ENCODE results near the gene CLCNKB.

The CLCNKB gene

DNA sequence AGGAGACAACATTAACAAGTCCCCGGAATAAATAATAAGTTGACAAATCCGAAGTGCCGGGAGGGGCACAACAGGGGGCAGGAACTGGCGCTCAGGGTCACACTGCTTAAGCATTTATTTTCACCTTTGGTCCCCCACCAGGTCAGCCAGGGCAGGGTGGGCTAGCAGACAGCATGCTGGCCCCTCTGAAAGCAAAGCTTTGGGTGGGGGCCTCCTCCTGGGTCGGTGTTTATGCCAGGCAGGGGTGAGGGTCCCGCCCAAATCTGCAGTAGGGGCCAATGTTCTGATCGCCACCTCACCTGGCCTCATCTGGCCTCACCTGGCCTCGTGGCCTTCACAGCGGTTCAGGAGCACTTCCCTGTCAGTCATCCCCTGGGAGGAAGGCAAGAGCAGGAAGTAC, 38.1 kb downstream of the CLCNKB start:
- Histone ChIP-seq H3K36me3 (no peaks in the 10 kb centered on the region), H3K9me3 (no peaks in the 10 kb centered on the region), H3K27ac (no peak overlapping the region), H3K4me1 (ENCODE audit: control insufficient read depth in 1 of 2, insufficient read depth in 1 of 2, low read depth in 1 of 2, low read length in 1 of 2) (no peaks in the 10 kb centered on the region), H3K27me3 (no peaks in the 10 kb centered on the region), H3K4me3 (ENCODE audit: low read depth in 1 of 2, low read length in 1 of 2) (no peak overlapping the region)
- TF ChIP-seq, protein P1, sequence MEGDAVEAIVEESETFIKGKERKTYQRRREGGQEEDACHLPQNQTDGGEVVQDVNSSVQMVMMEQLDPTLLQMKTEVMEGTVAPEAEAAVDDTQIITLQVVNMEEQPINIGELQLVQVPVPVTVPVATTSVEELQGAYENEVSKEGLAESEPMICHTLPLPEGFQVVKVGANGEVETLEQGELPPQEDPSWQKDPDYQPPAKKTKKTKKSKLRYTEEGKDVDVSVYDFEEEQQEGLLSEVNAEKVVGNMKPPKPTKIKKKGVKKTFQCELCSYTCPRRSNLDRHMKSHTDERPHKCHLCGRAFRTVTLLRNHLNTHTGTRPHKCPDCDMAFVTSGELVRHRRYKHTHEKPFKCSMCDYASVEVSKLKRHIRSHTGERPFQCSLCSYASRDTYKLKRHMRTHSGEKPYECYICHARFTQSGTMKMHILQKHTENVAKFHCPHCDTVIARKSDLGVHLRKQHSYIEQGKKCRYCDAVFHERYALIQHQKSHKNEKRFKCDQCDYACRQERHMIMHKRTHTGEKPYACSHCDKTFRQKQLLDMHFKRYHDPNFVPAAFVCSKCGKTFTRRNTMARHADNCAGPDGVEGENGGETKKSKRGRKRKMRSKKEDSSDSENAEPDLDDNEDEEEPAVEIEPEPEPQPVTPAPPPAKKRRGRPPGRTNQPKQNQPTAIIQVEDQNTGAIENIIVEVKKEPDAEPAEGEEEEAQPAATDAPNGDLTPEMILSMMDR (IDR thresholded peaks at IDR 0.05): no peak

DNA sequence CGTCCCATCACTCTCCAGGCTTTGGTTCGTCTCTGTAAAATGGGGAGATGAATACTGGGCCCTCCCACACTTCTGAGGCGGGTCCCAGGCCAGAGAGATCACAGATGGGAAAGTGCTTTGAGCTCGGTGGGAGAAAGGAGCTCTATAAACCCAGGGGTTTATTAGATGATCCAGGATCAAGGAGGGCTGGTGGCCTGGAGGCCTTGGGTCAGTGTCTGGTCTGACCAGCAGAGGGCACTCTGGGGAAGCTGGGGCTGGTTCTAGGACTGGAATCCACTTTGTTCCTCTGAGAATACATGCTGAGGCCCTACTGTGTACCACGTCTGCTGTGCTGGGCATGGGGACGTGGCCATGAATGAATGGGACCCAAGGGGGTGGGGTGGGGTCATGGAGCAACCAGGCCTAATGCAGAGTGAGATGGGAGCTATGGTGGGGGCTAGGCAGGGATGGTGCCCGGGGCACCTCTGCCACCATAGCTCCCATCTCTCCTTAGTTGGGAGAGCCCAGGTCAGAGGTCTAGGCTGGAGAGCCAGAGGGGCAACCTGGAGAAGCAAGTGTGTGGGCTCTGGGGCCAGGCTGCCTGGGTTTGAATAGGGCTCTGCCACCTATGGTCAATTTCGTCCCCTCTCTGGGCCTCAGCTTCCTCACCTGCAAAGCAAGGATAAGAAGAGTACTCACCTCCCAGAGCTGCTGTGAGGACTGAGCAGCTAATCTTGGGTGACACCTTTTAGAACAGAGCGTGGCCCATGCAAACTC, 38.9 kb downstream of the CLCNKB start:
- no peaks in the 10 kb centered on the region for H3K4me1 ChIP-seq (ENCODE audit: control insufficient read depth in 1 of 2, insufficient read depth in 1 of 2, low read depth in 1 of 2, low read length in 1 of 2)
- no peaks in the 10 kb centered on the region for H3K36me3 ChIP-seq
- H3K27ac ChIP-seq: no peak overlapping the region
- H3K9me3 ChIP-seq: no peaks in the 10 kb centered on the region
- no peak overlapping the region for H3K4me3 ChIP-seq (ENCODE audit: low read depth in 1 of 2, low read length in 1 of 2)
- TF ChIP-seq, protein P1 (IDR thresholded peaks at IDR 0.05): peak; percentile 29
- no peaks in the 10 kb centered on the region for H3K27me3 ChIP-seq

GRCh38 chr1:16083486-16083885, 39.9 kb downstream of the CLCNKB start:
- Histone ChIP-seq H3K27me3 (no peaks in the 10 kb centered on the region), H3K9me3 (no peaks in the 10 kb centered on the region), H3K4me3 (ENCODE audit: low read depth in 1 of 2, low read length in 1 of 2) (no peak overlapping the region), H3K36me3 (no peaks in the 10 kb centered on the region), H3K4me1 (ENCODE audit: control insufficient read depth in 1 of 2, insufficient read depth in 1 of 2, low read depth in 1 of 2, low read length in 1 of 2) (no peaks in the 10 kb centered on the region), H3K27ac (no peak overlapping the region)
- TF ChIP-seq, protein P1 (IDR thresholded peaks at IDR 0.05): no peak

DNA sequence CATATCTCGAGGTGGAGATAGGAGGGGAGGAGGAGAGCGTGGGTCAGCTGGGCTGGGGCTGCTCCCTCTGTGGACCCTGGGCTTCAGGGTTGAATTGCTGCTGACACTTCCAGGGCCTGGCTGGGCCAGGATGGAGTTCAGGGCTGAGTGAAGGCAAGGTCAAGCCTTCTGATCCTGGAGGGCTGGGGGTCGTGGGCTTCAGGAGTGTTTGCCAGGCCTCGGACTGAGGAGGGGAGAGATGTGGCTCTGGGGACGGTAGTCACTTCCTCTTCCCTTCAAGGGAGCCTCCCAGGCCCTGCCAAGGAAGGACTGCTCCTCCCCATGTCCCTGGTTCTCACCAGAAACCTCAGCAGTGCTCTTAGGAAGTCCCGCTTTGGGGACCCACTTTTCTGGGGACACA, 41.9 kb downstream of the CLCNKB start:
- H3K36me3 ChIP-seq: no peaks in the 10 kb centered on the region
- no peaks in the 10 kb centered on the region for H3K9me3 ChIP-seq
- no peaks in the 10 kb centered on the region for H3K4me1 ChIP-seq (ENCODE audit: control insufficient read depth in 1 of 2, insufficient read depth in 1 of 2, low read depth in 1 of 2, low read length in 1 of 2)
- no peak overlapping the region for H3K4me3 ChIP-seq (ENCODE audit: low read depth in 1 of 2, low read length in 1 of 2)
- no peak overlapping the region for H3K27ac ChIP-seq
- TF ChIP-seq, protein P1 (IDR thresholded peaks at IDR 0.05): no peak
- H3K27me3 ChIP-seq: no peaks in the 10 kb centered on the region

DNA sequence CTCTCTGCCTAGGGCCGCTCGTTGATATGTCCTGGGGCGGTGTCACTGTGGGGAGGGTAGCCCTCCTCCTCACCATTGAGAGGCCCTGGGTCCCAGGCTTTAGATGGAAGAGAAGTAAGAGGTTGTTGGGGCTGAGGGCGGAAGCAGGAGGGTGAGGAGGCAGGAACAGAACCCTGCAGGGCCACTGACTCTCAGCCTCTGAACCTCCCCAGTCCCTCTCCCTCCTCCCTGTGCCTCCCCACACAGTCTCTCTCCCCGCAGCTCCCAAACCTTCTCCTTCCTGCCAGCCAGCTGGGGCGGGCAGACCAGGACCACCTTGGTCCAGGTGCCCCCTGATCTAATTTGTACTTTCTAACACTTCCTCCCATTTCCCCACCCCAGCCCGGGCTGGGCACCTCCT, 44.2 kb downstream of the CLCNKB start:
- H3K27ac ChIP-seq: no peak overlapping the region
- no peaks in the 10 kb centered on the region for H3K36me3 ChIP-seq

More for the DNA sequence above, 44.2 kb downstream of the CLCNKB start:
- Histone ChIP-seq H3K4me1 (ENCODE audit: control insufficient read depth in 1 of 2, insufficient read depth in 1 of 2, low read depth in 1 of 2, low read length in 1 of 2) (no peaks in the 10 kb centered on the region), H3K4me3 (ENCODE audit: low read depth in 1 of 2, low read length in 1 of 2) (no peak overlapping the region), H3K9me3 (no peaks in the 10 kb centered on the region), H3K27me3 (no peaks in the 10 kb centered on the region)
- TF ChIP-seq, protein P1 (IDR thresholded peaks at IDR 0.05): no peak
